Loucy (cell line): ENCODE measurements around the gene KPNB1.

ENCODE experiments used
- CTCF ChIP-seq: fragments of 200-600 bp; sonication (generic); conservative IDR thresholded peaks from 2 replicates; pipeline ENCODE4 v1.5.1; 2014; ENCODE audit warnings: mild to moderate bottlenecking, antibody characterized with exemption, low read length
- EZH2phosphoT487 ChIP-seq: fragments of 200-600 bp; IDR thresholded peaks from 2 replicates; pipeline ENCODE4 v1.6.1; 2018; ENCODE audit warnings: antibody characterized with exemption, mild to moderate bottlenecking, moderate library complexity, borderline replicate concordance

- TF ChIP-seq CTCF (no peak), EZH2phosphoT487 (no peak)
Measured at GRCh38 chr17:47721725-47722124, 72.0 kb downstream of the KPNB1 start.
